Left ventricle myocardium inferior (tissue), 1 donor: ENCODE results near the gene ARL16. TPM values are rescaled to one million over a fixed set of nuclear protein-coding genes. Genes with fewer than 3 reads are reported as not detected.

ENCODE experiments used
- DNase-seq: peaks from one replicate; pipeline ENCODE4 v3.0.0-alpha.2; 2020
- H3K27ac ChIP-seq: fragments of 200-600 bp; replicated peaks from 2 replicates; pipeline ENCODE4 v1.8.0; 2021
- H3K27me3 ChIP-seq: fragments of 200-600 bp; 2 replicates; pipeline ENCODE4 v1.8.0; 2021; ENCODE audit warnings: low read depth
- H3K36me3 ChIP-seq: fragments of 200-600 bp; 2 replicates; pipeline ENCODE4 v1.8.0; 2021
- H3K4me1 ChIP-seq: fragments of 200-600 bp; 2 replicates; pipeline ENCODE4 v1.8.0; 2021
- H3K4me3 ChIP-seq: fragments of 200-600 bp; 2 replicates; pipeline ENCODE4 v1.8.0; 2021; ENCODE audit warnings: mild to moderate bottlenecking, moderate library complexity
- H3K9me3 ChIP-seq: fragments of 200-600 bp; replicated peaks from 2 replicates; pipeline ENCODE4 v1.8.0; 2021
- intact Hi-C: fragments of 100-400 bp; cut with micrococcal nuclease; formaldehyde crosslinking; loops from one replicate; pipeline ENCODE4 v1.11.0; 2022
- total RNA-seq: library from RNA; stranded (reverse); fragmentation: NEBNext Ultra II Directional; extraction: Animal tissue kit (Norgen Biotek cat#: 25700); gene quantifications from one replicate; pipeline ENCODE4 v1.2.1, GENCODE V29; 2021
- TF ChIP-seq, protein P1 (sequence below): fragments of 200-600 bp; IDR thresholded peaks from 2 replicates; pipeline ENCODE4 v1.8.0; 2021; ENCODE audit warnings: antibody characterized with exemption, mild to moderate bottlenecking, borderline replicate concordance
- donor health status: DM: no; HTN: yes; CAD: no; lungs with severe emphysema.

The ARL16 gene
- total RNA-seq, 1 donor from 2014 or later, result 9.0 TPM

DNA sequence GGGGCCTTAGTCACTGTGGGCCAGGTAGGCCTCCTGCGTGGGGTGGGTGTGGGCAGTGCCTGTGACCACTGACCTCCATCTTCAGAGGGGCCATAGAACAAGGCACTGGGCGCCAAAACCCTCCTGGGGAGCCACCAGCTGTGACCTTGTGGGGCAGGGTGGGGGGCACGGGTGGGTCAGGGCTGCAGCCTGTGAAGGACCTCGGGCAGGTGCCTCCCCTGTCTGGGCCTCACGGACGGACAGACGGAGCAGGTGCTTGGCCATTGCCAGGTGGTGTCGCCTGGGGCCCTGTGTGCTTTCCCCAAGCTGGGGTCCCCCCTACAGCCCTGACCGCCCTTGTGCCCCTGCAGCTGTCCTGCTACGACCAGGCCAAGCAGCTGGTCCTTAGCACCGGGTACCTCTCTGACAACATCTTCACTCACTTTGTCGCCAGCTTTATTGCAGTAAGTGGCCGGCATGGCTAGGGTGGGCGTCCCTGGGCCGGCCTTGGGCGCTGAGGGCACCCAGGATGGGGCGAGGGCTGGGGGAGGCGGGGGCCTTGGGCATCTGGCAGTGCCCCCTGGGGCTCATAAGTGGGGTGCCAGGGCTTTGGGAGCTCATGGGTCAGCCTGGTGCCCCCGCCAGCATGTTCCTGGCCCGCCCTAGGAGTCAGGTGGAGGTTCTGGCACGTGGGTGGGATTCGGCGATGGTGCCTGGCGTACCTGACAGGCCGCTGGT is 33.6 kb upstream of the ARL16 start:
- no peak overlapping the region for H3K4me3 ChIP-seq
- peaks cover 21% of the 10 kb centered on the region for H3K4me1 ChIP-seq
- H3K27ac ChIP-seq, result no peak overlapping the region
- no peaks in the 10 kb centered on the region for H3K9me3 ChIP-seq
- TF ChIP-seq, protein P1, sequence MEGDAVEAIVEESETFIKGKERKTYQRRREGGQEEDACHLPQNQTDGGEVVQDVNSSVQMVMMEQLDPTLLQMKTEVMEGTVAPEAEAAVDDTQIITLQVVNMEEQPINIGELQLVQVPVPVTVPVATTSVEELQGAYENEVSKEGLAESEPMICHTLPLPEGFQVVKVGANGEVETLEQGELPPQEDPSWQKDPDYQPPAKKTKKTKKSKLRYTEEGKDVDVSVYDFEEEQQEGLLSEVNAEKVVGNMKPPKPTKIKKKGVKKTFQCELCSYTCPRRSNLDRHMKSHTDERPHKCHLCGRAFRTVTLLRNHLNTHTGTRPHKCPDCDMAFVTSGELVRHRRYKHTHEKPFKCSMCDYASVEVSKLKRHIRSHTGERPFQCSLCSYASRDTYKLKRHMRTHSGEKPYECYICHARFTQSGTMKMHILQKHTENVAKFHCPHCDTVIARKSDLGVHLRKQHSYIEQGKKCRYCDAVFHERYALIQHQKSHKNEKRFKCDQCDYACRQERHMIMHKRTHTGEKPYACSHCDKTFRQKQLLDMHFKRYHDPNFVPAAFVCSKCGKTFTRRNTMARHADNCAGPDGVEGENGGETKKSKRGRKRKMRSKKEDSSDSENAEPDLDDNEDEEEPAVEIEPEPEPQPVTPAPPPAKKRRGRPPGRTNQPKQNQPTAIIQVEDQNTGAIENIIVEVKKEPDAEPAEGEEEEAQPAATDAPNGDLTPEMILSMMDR, result no peak
- intact Hi-C loops, result no loop called here
- no peaks in the 10 kb centered on the region for H3K27me3 ChIP-seq
- no peak for DNase-seq
- H3K36me3 ChIP-seq, result no peaks in the 10 kb centered on the region

DNA sequence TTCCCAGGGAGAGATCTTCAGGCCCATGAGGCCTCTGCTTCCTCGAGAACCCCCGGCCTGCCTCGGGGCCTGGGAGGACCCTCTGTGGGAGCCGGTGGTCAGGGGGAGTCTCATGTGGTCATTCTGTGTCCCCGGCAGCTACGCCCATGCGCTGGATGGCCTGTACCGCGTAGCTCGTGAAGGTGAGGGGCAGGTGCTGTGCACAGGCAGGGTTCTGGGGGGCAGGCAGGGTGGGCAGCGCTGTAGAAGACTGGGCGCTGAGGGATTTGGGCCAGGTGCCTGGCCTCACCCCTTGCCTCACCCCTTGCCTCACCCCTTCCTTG is 33.0 kb upstream of the ARL16 start:
- no peak for DNase-seq
- Histone ChIP-seq H3K4me3 (no peak overlapping the region), H3K27me3 (no peaks in the 10 kb centered on the region), H3K36me3 (no peaks in the 10 kb centered on the region), H3K4me1 (peaks cover 21% of the 10 kb centered on the region), H3K27ac (no peak overlapping the region), H3K9me3 (no peaks in the 10 kb centered on the region)
- TF ChIP-seq, protein P1, result no peak
- intact Hi-C loops, result no loop called here

DNA sequence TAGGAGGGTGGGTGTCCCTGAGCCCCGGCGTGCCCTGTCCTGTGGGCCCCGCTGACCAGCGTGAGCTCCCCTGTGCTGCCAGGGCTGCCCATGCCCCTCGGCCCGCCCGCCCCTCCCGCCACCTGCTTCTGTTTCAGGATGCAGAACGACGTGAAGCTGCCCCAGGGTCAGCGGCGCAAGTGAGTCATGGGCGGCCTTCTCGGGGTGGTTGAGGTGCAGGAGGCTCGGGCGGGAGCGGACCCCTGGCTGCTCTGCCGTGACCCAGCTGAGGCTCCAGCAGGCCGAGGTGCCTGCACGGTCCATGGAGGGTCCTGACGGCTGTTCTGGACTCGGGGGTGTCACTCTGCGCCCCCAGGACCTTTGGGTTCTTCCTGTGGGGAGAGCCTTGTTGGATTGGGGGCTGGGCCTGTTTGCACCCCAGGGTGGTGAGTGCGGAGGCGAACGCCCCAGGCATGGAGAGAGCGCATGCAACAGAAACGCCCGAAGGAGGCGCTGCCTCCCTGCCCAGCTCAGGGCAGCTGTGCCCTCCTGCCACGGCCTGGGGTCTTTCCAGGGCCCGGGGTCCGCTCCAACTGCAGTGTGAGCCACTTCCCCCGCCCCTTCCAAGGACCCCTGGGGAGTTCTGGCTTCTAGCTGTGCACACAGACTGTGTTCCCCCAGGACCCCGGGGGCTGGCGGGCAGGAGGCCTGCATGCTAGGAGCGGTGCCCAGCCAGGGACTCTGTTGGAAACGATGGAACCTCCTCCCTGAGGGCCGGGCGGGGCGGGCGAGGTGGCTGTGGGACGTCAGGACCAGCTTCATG is 32.5 kb upstream of the ARL16 start:
- H3K27ac ChIP-seq, result no peak overlapping the region
- TF ChIP-seq, protein P1, result no peak
- H3K4me3 ChIP-seq, result no peak overlapping the region
- intact Hi-C loops, result no loop called here
- no peak for DNase-seq
- H3K27me3 ChIP-seq, result no peaks in the 10 kb centered on the region
- no peaks in the 10 kb centered on the region for H3K36me3 ChIP-seq
- H3K4me1 ChIP-seq, result peaks cover 26% of the 10 kb centered on the region
- H3K9me3 ChIP-seq, result no peaks in the 10 kb centered on the region

DNA sequence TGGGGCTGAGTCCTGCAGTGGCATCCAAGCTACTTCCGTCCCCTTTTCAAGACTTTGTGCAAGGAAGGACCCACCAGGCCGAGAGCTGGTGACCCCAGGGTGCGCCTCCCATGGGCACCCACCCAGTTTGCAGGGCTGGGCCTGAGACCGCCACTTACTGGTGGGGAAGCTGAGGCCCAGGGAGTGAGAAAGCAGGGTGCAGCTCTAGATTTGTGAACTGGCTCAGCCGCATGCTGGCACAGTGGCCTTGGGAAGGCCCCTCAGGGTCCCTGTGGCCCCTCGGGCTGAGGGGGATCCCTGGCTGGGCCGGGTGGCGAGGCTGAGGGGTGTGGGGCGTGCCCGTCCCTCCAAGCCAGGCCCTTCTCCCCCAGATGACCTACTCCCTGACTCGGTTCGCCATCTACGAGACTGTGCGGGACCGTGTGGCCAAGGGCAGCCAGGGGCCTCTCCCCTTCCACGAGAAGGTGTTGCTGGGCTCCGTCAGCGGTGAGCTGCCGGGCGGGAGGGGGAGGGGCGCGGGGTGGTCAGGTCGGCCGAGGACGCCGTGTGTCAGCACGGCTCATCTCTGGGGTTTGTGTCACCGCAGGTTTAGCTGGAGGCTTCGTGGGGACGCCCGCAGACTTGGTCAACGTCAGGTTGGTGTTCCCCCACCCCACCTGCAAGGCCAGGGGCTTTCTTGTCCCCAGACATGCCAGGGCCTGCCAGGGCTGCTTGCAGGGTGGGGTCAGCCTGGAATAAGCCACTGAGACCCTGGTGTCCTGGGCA is 31.7 kb upstream of the ARL16 start:
- Histone ChIP-seq H3K36me3 (no peaks in the 10 kb centered on the region), H3K27ac (no peak overlapping the region), H3K4me3 (no peak overlapping the region), H3K4me1 (peaks cover 34% of the 10 kb centered on the region), H3K9me3 (no peaks in the 10 kb centered on the region), H3K27me3 (no peaks in the 10 kb centered on the region)
- no peak for DNase-seq
- TF ChIP-seq, protein P1, result no peak
- intact Hi-C loops, result no loop called here

DNA sequence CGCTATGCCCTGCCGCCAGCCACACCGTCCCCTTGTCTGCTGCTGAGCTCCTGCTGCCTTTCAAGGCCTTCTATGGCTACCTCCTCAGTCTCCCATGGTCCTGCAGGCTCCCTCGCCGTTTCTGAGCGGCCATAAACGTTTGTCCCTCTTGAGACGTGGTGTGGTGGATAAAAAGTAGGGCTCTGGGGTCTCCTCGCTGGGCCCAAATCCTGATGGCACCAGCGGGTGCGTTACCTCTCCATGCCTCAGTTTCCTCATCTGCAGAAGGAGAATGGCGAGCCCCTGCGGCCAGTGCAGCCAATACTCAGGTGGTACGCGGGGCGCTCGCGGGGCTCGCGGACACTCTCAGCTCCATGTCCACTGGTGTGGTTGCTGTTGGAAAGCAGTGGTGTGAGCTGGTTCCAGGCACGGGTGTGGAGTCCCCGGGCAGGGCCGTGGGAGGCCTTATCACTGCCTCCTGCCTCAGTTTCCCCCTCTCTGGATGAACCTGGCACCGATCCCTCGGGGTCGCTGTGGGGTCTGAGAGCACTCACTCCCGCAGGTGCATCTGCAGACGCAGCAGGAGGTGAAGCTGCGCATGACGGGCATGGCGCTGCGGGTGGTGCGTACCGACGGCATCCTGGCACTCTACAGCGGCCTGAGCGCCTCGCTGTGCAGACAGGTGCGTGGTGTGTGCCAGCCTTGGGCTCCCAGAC is 31.0 kb upstream of the ARL16 start:
- no peak for DNase-seq
- intact Hi-C loops, result no loop called here

More for the DNA sequence above, 31.0 kb upstream of the ARL16 start:
- no peaks in the 10 kb centered on the region for H3K27me3 ChIP-seq
- peaks cover 36% of the 10 kb centered on the region for H3K4me1 ChIP-seq
- H3K27ac ChIP-seq, result no peak overlapping the region
- H3K4me3 ChIP-seq, result no peak overlapping the region
- no peaks in the 10 kb centered on the region for H3K36me3 ChIP-seq
- no peaks in the 10 kb centered on the region for H3K9me3 ChIP-seq
- TF ChIP-seq, protein P1, result no peak
